ENCODE measurements around the gene PLEKHN1. TPM values are rescaled to one million over a fixed set of nuclear protein-coding genes. Genes with fewer than 3 reads are reported as not detected.

Gene PLEKHN1
- total RNA-seq, 2 experiments from 2014 or later: not detected

DNA sequence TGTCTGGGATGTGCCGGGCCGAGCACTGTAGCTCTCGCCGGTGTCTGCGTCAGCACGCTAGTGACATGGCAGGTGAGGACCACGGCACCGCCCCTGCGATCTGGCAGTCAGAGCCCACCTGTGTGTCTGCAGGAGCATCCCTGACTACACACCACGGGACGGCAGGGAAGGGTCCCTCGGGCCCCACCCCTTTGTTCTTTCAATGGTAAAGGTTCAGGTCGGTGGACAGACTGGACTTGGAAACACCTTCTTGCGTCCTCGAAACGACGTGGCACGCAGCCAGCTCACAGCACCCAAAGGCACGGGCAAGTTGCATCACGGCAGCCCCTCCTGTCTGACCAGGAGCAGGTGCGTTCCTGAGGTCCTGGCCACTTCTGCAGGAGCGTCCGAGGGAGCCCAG is 46.3 kb upstream of the PLEKHN1 start:
- ChIA-PET CTCF (ENCODE audit: unreplicated experiment) (no interaction called here), POLR2A (no interaction called here)
- Histone ChIP-seq H3K27ac (ENCODE audit: low read depth, low read length, poor library complexity, severe bottlenecking) (no peak overlapping the region), H3K79me2 (ENCODE audit: insufficient read depth, low read depth, low read length) (no peaks in the 10 kb centered on the region), H3K9me3 (ENCODE audit: low read length) (no peaks in the 10 kb centered on the region), H3K36me3 (ENCODE audit: insufficient read depth, low read length) (no peaks in the 10 kb centered on the region), H4K20me1 (ENCODE audit: insufficient read depth, low read length) (no peaks in the 10 kb centered on the region), H3K4me1 (ENCODE audit: insufficient read depth, low read length, poor library complexity, severe bottlenecking) (peaks cover 31% of the 10 kb centered on the region), H2AFZ (ENCODE audit: low read length) (no peak overlapping the region), H3K9me2 (ENCODE audit: insufficient read depth, low read length) (no peaks in the 10 kb centered on the region), H3K4me2 (ENCODE audit: low read length) (0 out of 2 replicates have a peak overlapping the region, but pooled peaks have one; percentile 95), H3K4me3 (ENCODE audit: low read depth, low read length, poor library complexity, severe bottlenecking) (no peak overlapping the region)
- BruUV-seq (replicated peaks): no TSS peak
- no peak for TF ChIP-seq EZH2phosphoT487 (IDR thresholded peaks at IDR 0.05; ENCODE audit: borderline replicate concordance, low read depth, low read length)
- TF ChIP-seq, protein P1, sequence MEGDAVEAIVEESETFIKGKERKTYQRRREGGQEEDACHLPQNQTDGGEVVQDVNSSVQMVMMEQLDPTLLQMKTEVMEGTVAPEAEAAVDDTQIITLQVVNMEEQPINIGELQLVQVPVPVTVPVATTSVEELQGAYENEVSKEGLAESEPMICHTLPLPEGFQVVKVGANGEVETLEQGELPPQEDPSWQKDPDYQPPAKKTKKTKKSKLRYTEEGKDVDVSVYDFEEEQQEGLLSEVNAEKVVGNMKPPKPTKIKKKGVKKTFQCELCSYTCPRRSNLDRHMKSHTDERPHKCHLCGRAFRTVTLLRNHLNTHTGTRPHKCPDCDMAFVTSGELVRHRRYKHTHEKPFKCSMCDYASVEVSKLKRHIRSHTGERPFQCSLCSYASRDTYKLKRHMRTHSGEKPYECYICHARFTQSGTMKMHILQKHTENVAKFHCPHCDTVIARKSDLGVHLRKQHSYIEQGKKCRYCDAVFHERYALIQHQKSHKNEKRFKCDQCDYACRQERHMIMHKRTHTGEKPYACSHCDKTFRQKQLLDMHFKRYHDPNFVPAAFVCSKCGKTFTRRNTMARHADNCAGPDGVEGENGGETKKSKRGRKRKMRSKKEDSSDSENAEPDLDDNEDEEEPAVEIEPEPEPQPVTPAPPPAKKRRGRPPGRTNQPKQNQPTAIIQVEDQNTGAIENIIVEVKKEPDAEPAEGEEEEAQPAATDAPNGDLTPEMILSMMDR (conservative IDR thresholded peaks at IDR 0.05; ENCODE audit: low read length): no peak
- no peak for DNase-seq (ENCODE audit: low spot score)
- intact Hi-C loops (cut with micrococcal nuclease; ENCODE audit: unreplicated experiment): no loop called here

DNA sequence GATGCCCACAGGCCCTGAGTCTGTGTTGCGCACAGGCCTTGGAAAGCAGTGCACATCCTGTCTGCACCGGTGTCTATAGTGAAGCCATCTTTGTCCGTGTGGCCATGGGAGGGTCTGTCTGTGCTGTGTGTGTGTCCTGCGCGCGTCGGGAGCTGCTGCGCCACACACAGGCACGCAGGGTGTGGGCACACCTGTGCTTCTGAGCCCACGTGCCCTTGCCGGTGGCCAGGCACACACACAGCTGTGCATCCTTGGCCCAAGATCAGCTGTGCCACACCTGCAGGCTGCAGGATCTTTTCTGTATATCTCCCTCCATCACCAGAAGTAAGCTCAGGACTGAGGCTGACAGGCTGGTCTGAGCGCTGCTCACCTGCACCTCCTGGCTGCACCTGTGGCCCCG is 45.8 kb upstream of the PLEKHN1 start:
- no peak for TF ChIP-seq EZH2phosphoT487 (IDR thresholded peaks at IDR 0.05; ENCODE audit: borderline replicate concordance, low read depth, low read length)
- TF ChIP-seq, protein P1 (conservative IDR thresholded peaks at IDR 0.05; ENCODE audit: low read length): no peak
- peaks cover 31% of the 10 kb centered on the region for H3K4me1 ChIP-seq (ENCODE audit: insufficient read depth, low read length, poor library complexity, severe bottlenecking)
- H2AFZ ChIP-seq (ENCODE audit: low read length): no peak overlapping the region
- ChIA-PET CTCF (ENCODE audit: unreplicated experiment) (no interaction called here), POLR2A (no interaction called here)
- H3K9me3 ChIP-seq (ENCODE audit: low read length): no peaks in the 10 kb centered on the region
- no peaks in the 10 kb centered on the region for H3K36me3 ChIP-seq (ENCODE audit: insufficient read depth, low read length)
- peak overlapping the region; percentile 60 for H3K4me3 ChIP-seq (ENCODE audit: low read depth, low read length, poor library complexity, severe bottlenecking)
- BruUV-seq (replicated peaks): no TSS peak
- H3K27ac ChIP-seq (ENCODE audit: low read depth, low read length, poor library complexity, severe bottlenecking): no peak overlapping the region
- H4K20me1 ChIP-seq (ENCODE audit: insufficient read depth, low read length): no peaks in the 10 kb centered on the region
- peak overlapping the region; percentile 95 for H3K4me2 ChIP-seq (ENCODE audit: low read length)
- H3K79me2 ChIP-seq (ENCODE audit: insufficient read depth, low read depth, low read length): no peaks in the 10 kb centered on the region
- intact Hi-C loops (cut with micrococcal nuclease; ENCODE audit: unreplicated experiment): no loop called here
- DNase-seq (ENCODE audit: low spot score): peak; percentile 53
- H3K9me2 ChIP-seq (ENCODE audit: insufficient read depth, low read length): no peaks in the 10 kb centered on the region

DNA sequence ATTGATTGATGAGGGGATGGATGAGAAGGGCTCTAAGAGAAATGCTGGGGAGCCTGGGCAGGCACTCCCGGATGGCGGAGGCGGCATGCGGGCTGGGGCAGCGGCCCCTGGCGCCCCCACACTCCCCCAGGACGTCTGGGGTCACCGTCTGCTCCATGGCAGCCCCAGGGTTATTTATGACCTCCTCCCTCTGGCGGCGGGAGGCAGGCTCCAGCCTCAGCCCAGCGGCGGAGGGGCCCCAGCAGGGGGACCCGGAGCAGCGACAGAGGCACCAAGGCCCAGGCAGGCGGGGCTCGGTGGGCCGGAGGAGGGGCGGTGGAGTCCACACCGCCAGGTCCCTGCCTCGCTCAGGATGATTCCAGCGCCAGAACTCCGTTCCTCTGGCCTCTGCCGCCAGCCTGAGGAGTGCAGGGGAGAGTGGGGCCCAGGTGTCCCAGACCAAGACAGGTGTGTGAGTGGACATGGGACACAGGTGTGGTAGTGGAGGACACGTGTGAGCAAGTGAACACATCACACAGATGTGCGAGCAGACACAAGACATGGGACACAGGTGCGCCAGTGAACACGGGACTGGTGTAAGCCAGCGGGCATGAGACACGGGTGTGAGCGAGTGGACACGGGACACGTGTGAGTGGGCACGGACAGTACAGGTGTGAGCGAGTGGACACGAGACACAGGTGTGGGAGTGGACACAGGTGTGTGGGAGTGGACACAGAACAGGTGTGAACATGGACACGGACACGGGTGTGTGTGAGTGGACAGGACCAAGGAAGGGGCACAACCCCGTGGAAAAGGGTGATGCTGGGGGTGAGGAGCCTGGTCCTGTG is 45.1 kb upstream of the PLEKHN1 start:
- ChIA-PET CTCF (ENCODE audit: unreplicated experiment) (no interaction called here), POLR2A (no interaction called here)
- Histone ChIP-seq H3K79me2 (ENCODE audit: insufficient read depth, low read depth, low read length) (no peaks in the 10 kb centered on the region), H3K4me2 (ENCODE audit: low read length) (peak overlapping the region; percentile 95), H3K4me1 (ENCODE audit: insufficient read depth, low read length, poor library complexity, severe bottlenecking) (peaks cover 31% of the 10 kb centered on the region), H3K9me2 (ENCODE audit: insufficient read depth, low read length) (no peaks in the 10 kb centered on the region), H3K27ac (ENCODE audit: low read depth, low read length, poor library complexity, severe bottlenecking) (no peak overlapping the region), H4K20me1 (ENCODE audit: insufficient read depth, low read length) (no peaks in the 10 kb centered on the region), H3K9me3 (ENCODE audit: low read length) (no peaks in the 10 kb centered on the region), H3K4me3 (ENCODE audit: low read depth, low read length, poor library complexity, severe bottlenecking) (peak overlapping the region; percentile 60), H3K36me3 (ENCODE audit: insufficient read depth, low read length) (no peaks in the 10 kb centered on the region), H2AFZ (ENCODE audit: low read length) (no peak overlapping the region)
- TF ChIP-seq EZH2phosphoT487 (IDR thresholded peaks at IDR 0.05; ENCODE audit: borderline replicate concordance, low read depth, low read length): no peak
- TF ChIP-seq, protein P1 (conservative IDR thresholded peaks at IDR 0.05; ENCODE audit: low read length): peak; percentile 64
- peak; percentile 81 for DNase-seq (ENCODE audit: low spot score)
- intact Hi-C loops (cut with micrococcal nuclease; ENCODE audit: unreplicated experiment): no loop called here
- BruUV-seq (replicated peaks): no TSS peak
